Heart right ventricle (tissue), 16 donors: ENCODE data around the gene CMSS1. TPM values are rescaled to one million over a fixed set of nuclear protein-coding genes. Genes with fewer than 3 reads are reported as not detected.
A peak's percentile ranks its signal among the peaks of the same experiment; 100 is the strongest.

ENCODE experiments used
- ATAC-seq, 8 donors: fragments of 200-7000 bp; cut with Tn5 transposase; one replicate each; pipeline ENCODE4 v1.9.1; 2020; ENCODE audit warnings: mild to moderate bottlenecking in 8 of 8, moderate library complexity in 8 of 8, moderate number of reproducible peaks in 1 of 8
- DNase-seq, 2 donors: peaks; one replicate each; pipeline ENCODE4 v3.0.0-alpha.2; 2020
- H3K27ac ChIP-seq, 10 donors: fragments of 200-600 bp; sonication (generic) in 2 of 10; one replicate each; pipeline versions ENCODE4 v1.5.0 to v1.8.0; 2020 to 2022; ENCODE audit warnings: mild to moderate bottlenecking in 3 of 10
- H3K27me3 ChIP-seq, 7 donors: fragments of 200-600 bp; one replicate each; pipeline ENCODE4 v1.8.0; 2021 to 2022; ENCODE audit warnings: mild to moderate bottlenecking in 2 of 7
- H3K36me3 ChIP-seq, 9 donors: fragments of 200-600 bp; sonication (generic) in 1 of 9; one replicate each; pipeline versions ENCODE4 v1.5.0 to v1.8.0; 2020 to 2022; ENCODE audit warnings: mild to moderate bottlenecking in 2 of 9
- H3K4me1 ChIP-seq, 9 donors: fragments of 200-600 bp; sonication (generic) in 1 of 9; one replicate each; pipeline versions ENCODE4 v1.5.0 to v1.8.0; 2020 to 2022; ENCODE audit warnings: mild to moderate bottlenecking in 4 of 9
- H3K4me3 ChIP-seq, 10 donors: fragments of 200-600 bp; sonication (generic) in 2 of 10; one replicate each; pipeline versions ENCODE4 v1.5.0 to v1.8.0; 2020 to 2022; ENCODE audit warnings: mild to moderate bottlenecking in 7 of 10, moderate library complexity in 2 of 10
- H3K9me3 ChIP-seq, 11 donors: fragments of 200-600 bp in 10 of 11; sonication (generic) in 2 of 11; one replicate each; pipeline versions ENCODE4 v1.5.0 to v1.8.0; 2013 to 2022; ENCODE audit warnings: mild to moderate bottlenecking in 2 of 11, control low read depth in 1 of 11, moderate library complexity in 1 of 11
- CTCF ChIP-seq, 9 donors: fragments of 200-600 bp; sonication (generic) in 2 of 9; IDR thresholded peaks; one replicate each; pipeline versions ENCODE4 v1.5.0 to v1.8.0; 2021 to 2022; ENCODE audit warnings: antibody characterized with exemption in 9 of 9, mild to moderate bottlenecking in 5 of 9, moderate library complexity in 1 of 9
- WGBS, 2 donors: extraction: QIAGEN DNeasy Blood & Tissue Kit; methylation state at CpG; one replicate each; pipeline ENCODE4 v1.1.7; 2013; ENCODE audit warnings: inconsistent platforms in 1 of 2; 5-methylcytosine and 5-hydroxymethylcytosine counted together
- intact Hi-C, 10 donors: fragments of 100-400 bp; cut with DNase I; formaldehyde crosslinking; loops; one replicate each; pipeline versions ENCODE4 v1.11.1 to v1.14.2; 2022
- polyA plus RNA-seq, 2 donors: library from polyadenylated mRNA; stranded (reverse); fragments of 200-250 nt; gene quantifications; one replicate each; pipeline ENCODE4 v1.2.3, GENCODE V29; 2013
- total RNA-seq, 10 donors: library from RNA; stranded (reverse); fragmentation: NEBNext Ultra II Directional in 3 of 10; extraction: Animal tissue kit (Norgen Biotek cat#: 25700) in 3 of 10; gene quantifications; one replicate each; pipeline versions ENCODE4 v1.2.1 to v1.2.4, GENCODE V29; 2021 to 2023
- donor health status: Arrhythmogenic right ventricular cardiomyopathy.
- donor health status: ischemic (EF 13 %, LVEDD 7.1; RV severe dilation, severe dysfunction).
- donor health status: healthy with polysubstance abuse.
- donor health status: DM: no; HTN: yes; CAD: no.
- donor health status: DM: no; HTN: no; CAD: no.
- donor health status: ischemic (EF 25% LVEDD 6.9; RV normal size, moderate dysfunction).
- donor health status: ischemic (EF 25% LVEDD 5.7; RV mildly dilated, moderate dysfunction).
- donor health status: healthy.
- donor health status: DM: yes; HTN: yes; CAD: no.
- donor health status: Ischemic cardiomyopathy.
- donor health status: ischemic (EF 35%, LVEDD 5.7; RV mildly dilated, moderate dysfunction).
- donor health status: nonischemic (EF 11% LVEDD 7.7; RV severe dilation, severe dysfunction).
- donor health status: DM: yes; HTN: yes; CAD: no.
- donor health status: PGD.
- donor health status: ischemic (EF 29% LVEDD 5.4; RV normal size, mild dysfunction).
- donor health status: nonischemic (EF 23%, LVEDD 6.1; RV moderate dilation, normal function).

CMSS1 gene
- total and polyA plus RNA-seq, 12 donors = 24.6 to 45.4 (median 34.6) TPM

GRCh38 chr3:99911433-99911832, 93.8 kb downstream of the CMSS1 start:
- Histone ChIP-seq H3K4me1 (peaks cover 0 to 9% (median 0%) of the 10 kb centered on the region in 9 donors), H3K9me3 (no peaks in the 10 kb centered on the region), H3K27ac (peak overlapping the region in 3 of 10 donors; percentile 5 to 28 (median 6)), H3K4me3 (no peak overlapping the region), H3K36me3 (no peaks in the 10 kb centered on the region), H3K27me3 (no peaks in the 10 kb centered on the region)
- WGBS, 2 donors = 70 to 73% methylated on average over 3 of the region's 3 CpGs
- DNase-seq = no peak
- no peak for ATAC-seq
- intact Hi-C loops = no loop called here
- no peak for TF ChIP-seq CTCF (IDR thresholded peaks at IDR 0.05)

DNA sequence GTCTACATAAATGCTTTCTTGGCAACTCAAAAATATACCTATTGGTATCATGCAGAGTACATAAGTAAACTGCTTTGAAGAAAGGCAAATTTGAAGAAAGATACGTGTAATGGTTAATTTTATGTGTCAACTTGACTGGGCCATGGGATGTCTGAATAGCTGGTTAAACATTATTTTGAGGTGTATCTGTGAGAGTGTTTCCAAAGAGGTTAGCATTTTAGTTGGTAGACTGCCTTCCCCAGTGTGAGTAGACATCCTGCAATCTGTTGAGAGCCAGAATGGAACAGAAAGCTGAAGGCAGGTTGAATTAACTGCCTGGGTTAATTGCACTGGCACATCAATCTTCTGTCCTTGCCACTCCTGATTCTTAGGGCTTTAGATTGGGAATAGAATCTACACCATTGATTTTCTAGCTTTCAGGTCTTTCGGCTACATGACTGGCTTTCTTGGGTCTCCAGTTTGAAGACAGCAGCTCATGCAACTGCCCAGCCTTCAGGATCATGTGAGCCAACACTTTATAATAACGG, 98.3 kb downstream of the CMSS1 start:
- H3K27me3 ChIP-seq = no peaks in the 10 kb centered on the region
- intact Hi-C loops = no loop called here
- WGBS, 2 donors = 90 to 97% methylated on average over 3 of the region's 3 CpGs

DNA sequence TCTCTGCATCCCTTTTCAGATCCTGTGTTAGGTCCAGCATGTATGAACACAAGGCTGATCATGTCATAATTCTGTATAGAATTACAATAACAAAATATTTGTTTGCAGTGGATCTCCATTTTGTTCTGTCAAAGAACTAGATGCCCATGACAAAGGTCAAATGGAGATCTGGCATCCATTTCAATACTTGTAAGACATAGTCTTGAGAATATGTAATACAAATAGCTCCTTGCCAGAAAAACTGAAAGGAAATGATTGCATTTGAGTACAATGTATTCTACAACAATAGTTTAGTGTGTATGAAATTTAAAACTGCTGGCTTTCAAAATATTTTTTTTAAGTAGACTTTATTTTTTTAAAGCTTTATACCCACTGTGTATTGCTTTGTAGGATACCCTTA, 101.1 kb downstream of the CMSS1 start:
- Histone ChIP-seq H3K36me3 (no peaks in the 10 kb centered on the region), H3K27me3 (no peaks in the 10 kb centered on the region), H3K9me3 (no peaks in the 10 kb centered on the region), H3K4me1 (peaks cover 0 to 40% (median 32%) of the 10 kb centered on the region in 9 donors), H3K4me3 (no peak overlapping the region), H3K27ac (peak overlapping the region in 7 of 10 donors; percentile 56 to 90 (median 79))
- intact Hi-C loops = no loop called here
- no peak for TF ChIP-seq CTCF (IDR thresholded peaks at IDR 0.05)
- DNase-seq = no peak
- ATAC-seq = peak in 1 of 8 donors; percentile 53

More for the DNA sequence above, 98.3 kb downstream of the CMSS1 start:
- Histone ChIP-seq H3K9me3 (no peaks in the 10 kb centered on the region), H3K27ac (no peak overlapping the region), H3K4me3 (no peak overlapping the region), H3K36me3 (no peaks in the 10 kb centered on the region), H3K4me1 (peaks cover 0 to 31% (median 25%) of the 10 kb centered on the region in 9 donors)
- ATAC-seq = no peak
- DNase-seq = no peak
- TF ChIP-seq CTCF (IDR thresholded peaks at IDR 0.05) = no peak

- Histone ChIP-seq H3K4me1 (peaks cover 0 to 40% (median 32%) of the 10 kb centered on the region in 9 donors), H3K27me3 (no peaks in the 10 kb centered on the region), H3K4me3 (no peak overlapping the region), H3K36me3 (no peaks in the 10 kb centered on the region), H3K9me3 (no peaks in the 10 kb centered on the region), H3K27ac (peak overlapping the region in 9 of 10 donors; percentile 51 to 90 (median 79))
- peak in 1 of 8 donors; percentile 29 for ATAC-seq
- no peak for DNase-seq
- intact Hi-C loops = loop anchor here in 3 of 10 donors (2.0 to 10.0 kb wide), 4 partner anchors 37 to 335 kb away; no protein-coding TSS in a partner anchor
- TF ChIP-seq CTCF (IDR thresholded peaks at IDR 0.05) = no peak
Observed at GRCh38 chr3:99919694-99920093, 102.0 kb downstream of the CMSS1 start.
